Endometrium (tissue), 2 donors: ENCODE measurements around the gene CSNK1G2.

Source experiments
- FAIRE-seq: peaks from 2 replicates; lab custom pipeline; 2012; peaks lifted over from hg19 to GRCh38; lab: Jason Lieb, UNC
- donor health status: control.
- donor health status: control.

The CSNK1G2 gene

DNA sequence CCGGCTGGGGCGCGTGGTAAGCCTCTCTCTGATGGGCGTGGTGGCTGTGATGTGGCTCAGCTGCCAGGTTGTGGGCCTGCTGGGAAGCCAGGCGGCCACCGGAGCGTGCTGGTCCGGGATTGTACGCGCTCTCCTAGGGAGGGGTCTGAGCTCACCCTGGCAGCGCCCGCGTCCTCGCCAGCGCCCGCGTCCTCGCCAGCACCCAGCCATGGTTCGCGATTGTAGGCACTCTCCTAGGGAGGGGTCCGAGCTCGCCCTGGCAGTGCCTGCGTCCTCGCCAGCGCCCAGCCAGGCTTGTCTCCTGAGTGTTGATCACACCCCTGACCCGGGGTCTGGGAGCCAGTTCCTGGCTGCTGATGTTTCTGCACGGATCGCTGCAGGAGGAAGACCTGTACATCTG, 22.0 kb upstream of the CSNK1G2 start:
- FAIRE-seq, result no peak

DNA sequence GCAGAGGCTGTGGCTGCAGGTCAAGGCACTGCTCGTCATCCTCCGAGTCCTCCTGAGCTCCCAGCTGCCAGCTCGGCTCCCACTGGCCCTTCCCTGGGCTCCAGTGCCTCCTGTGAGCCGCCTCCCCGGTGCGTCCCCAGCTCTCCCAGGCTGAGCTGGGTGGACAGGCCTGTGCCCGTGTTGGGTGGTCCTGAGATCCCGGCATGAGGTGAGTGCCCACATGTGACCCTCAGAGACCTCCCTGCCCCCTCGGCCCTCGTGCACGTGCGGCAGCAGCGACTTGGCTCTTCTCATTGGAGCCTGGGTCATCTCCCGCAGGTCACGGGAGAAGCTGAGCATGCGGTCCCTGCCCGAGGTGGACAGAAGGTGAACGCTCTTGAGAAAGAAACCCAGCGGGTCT, 20.3 kb upstream of the CSNK1G2 start:
- FAIRE-seq, result no peak

GRCh38 chr19:1921326-1921725, 19.6 kb upstream of the CSNK1G2 start:
- no peak for FAIRE-seq

DNA sequence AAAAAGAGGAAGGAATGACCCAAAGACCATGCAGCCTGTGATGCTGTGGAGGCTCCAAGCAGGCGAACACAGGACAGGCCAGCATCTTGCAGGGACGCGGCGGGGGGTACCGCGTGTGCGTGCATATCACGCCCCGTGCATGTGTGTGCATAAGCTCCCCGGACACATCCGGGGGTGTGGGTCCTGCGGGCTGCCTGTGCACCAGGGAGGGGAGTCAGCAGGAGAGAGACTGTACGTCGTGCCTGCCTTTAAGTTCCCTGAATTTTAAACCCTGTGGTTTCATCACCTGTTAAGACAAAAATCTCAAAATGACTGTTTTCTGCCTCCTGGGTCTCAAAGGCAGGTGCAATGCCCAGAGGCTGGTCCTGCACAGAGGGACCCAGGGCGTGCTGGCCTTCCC, 19.1 kb upstream of the CSNK1G2 start:
- no peak for FAIRE-seq

- no peak for FAIRE-seq
These were observed 18.2 kb upstream of the CSNK1G2 start for GRCh38 chr19:1922803-1923202.

- no peak for FAIRE-seq
These were observed 17.7 kb upstream of the CSNK1G2 start for GRCh38 chr19:1923319-1923718.

DNA sequence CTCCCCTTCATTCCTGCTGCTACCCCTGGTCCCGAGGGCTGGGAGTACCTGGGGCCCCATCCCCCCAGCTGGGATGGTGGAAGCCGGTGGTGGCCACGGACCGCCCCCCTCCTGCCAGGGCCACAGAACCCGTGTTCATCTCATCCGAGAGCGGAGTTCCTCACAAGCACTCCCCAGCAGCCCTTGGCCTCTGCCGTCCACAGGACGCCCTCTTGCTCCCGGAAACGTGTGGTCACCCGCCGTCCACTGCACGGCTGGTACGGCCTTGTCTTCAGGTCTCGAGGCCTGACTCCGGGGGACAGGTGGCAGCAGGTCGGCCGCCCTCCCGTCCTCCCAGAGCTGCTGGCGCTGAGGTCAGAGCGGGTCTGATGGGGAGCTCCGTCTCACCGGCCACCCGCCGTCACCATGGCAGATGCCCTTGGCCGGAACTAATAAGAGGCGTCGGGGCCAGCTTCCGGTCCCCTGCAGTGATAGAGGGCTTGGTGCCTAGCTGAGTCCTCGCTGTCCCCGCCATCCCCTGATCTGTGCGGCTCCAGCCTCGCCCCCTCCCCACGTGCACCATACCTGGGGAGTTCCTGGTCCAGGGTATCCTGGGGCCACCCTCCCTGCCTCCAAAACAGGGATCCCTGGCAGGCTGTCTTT, 16.5 kb upstream of the CSNK1G2 start:
- no peak for FAIRE-seq

GRCh38 chr19:1925544-1925943, 15.4 kb upstream of the CSNK1G2 start:
- FAIRE-seq, result no peak

DNA sequence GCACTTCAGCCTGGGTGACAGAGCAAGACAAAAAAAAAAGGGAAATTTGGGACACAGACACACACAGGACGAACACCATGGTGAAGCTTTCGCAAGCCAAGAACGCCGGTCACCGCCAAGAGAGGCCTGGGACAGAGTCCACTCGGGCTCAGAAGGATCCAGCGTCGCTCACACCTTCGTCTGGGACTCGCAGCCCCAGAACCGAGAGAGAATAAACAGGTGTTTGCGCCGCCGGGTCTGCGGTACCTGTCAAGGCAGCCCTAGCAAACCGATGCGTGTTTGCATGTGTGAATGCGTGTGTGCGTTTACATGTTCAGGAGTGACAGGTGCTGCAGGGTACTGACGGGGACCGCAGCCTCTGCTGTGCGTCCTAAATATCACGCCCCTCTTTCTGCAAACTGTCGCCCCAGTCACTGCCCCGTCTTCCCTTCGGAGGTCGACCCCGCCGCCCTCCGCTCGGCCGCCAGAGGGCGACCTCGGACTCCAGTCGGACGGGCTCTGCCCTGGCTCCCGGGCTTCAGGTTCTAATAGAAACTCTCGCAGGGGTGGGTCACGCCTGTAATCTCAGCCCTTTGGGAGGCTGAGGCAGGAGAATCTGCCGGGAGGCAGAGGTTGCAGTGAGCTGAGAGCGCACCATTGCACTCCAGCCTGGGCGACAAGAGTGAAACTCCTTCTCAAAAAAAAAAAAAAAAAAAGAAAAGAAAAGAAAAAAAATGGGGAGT, 11.8 kb upstream of the CSNK1G2 start:
- FAIRE-seq, result no peak

- no peak for FAIRE-seq
These were observed 9.5 kb upstream of the CSNK1G2 start for GRCh38 chr19:1931445-1931844.

DNA sequence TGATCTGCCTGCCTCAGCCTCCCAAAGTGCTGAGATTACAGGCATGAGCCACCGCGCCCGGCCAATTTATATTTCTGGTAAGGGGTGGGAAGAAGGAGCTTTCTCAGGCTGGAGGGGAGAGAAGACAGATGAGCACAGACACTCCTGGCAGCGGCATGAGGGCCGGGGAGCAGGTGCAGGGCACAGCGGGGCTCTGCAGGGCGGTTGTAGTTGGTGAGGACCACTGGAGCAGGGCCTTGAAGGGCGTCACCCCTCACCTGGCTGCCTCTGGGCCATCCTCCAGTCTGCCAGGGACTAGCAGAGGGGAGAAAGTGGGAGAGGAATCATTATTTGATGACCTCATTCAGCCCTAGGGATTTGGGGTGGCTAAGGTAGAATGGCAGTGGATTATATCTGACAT, 8.6 kb upstream of the CSNK1G2 start:
- no peak for FAIRE-seq

DNA sequence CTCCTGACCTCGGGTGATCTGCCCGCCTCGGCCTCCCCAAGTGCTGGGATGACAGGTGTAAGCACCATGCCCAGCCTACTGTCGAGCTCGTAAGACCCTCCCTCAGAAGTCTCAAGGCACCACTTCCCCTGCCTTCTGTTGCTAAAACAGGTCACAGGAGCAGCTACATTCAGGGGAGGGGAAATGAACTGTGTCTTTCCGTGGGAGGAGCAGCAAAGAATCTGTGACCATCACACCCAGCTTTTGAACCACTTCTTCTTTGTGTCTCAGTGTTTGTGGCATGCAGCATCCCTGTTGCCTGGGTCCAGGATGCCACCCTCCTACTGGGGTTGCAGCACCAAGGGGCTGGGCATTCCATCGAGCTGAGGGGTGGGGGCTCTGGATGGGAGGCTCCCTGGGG, 7.7 kb upstream of the CSNK1G2 start:
- FAIRE-seq, result no peak

DNA sequence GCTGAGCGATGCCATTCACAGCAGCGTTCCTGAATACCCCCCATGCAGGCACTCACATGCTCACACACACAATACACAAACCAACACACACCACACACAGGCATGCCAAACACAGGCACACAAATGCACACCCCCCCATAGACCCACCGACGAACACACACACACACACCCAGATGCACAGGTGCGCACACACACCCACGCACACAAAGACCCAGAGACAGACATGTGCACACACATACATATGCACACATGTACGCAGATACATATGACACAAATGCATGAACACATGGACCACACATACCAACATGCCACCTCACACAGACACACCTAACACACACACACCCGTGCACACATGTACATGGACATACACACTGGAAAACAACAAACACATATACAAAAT, 7.0 kb upstream of the CSNK1G2 start:
- no peak for FAIRE-seq

DNA sequence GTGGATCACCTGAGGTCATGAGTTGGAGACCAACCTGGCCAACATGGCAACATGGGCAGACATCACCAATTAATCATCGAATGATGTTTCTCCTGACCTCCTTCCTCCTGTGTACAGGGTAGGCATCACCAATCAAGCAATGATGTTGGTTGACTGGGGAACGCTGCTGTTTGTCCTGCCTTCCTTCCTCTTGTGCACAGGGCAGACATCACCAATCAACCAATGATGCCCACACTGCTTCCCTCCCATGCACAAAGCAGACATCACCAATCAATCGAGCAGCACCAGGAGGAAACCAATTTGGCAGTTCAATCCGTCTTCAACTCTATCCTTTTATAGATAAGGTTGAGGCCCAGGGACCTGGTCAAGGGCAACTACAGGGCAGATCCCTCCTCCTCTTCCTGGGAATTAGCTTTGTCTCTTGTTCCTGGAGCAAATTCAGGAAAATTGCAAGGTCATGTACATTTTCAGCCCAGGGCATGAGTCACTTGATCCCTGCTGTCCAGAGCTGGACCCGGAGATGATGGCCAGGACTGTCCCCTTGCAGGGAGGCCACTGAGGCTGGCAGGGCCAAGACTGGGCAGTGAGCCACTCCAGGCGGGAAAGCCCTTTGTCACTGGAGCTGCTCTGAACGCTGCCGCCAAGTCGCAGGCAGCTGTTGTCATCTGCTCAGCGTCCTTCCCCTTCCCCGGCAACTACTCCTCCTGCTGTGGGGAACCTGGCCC, 5.3 kb upstream of the CSNK1G2 start:
- FAIRE-seq, result no peak

GRCh38 chr19:1936430-1936829, 4.5 kb upstream of the CSNK1G2 start:
- FAIRE-seq, result no peak

DNA sequence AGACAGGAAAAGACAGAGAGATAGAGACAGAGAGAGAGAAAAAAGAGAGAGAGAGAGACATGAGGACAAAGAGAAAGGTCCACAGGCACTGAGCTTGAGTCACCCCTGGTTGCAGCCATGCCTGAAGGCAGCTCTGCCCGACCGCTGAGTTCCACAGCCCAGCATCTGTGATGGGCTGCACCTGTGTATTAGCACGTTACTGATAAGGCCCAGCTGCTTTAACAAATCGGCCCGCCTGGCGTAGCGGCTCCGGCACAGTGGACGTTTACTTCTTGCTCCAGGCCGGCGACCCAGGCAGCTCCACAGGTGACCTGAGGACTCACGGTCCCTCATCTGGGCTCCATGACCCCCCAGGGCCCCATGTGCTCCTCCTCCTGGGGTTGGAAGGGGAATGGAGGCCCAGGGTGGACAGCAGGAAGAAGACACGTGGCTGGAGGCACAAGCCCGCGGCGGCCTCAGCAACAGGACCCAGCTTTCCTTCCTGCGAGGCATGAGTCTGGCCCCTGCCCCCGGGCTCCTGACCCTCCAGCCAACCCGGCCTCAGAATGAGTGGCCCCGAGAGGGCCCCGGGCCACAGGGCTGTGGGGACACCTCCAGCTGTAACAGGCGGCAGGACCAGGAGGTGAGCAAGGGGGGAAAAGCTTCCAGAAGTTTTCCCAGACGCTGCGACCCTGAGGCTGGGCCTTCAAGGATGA, 3.9 kb upstream of the CSNK1G2 start:
- FAIRE-seq, result no peak

DNA sequence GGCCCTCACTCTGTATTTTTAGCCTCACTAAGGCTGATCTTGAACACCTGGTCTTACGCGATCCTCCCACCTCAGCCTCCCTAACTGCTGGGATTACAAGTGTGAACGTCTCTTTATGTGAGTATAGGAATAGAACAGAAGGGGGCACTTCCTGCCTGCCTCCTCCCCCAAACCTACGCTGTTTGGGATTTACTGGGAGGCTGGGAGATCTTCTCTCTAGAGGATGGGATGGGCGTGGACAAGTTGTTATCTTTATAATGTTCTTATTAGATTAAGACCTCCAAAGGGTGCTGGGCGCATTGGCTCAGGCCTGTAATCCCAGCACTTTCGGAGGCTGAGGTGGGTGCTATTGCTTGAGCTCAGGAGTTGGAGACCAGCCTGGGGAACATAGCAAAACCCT, 2.9 kb upstream of the CSNK1G2 start:
- no peak for FAIRE-seq

DNA sequence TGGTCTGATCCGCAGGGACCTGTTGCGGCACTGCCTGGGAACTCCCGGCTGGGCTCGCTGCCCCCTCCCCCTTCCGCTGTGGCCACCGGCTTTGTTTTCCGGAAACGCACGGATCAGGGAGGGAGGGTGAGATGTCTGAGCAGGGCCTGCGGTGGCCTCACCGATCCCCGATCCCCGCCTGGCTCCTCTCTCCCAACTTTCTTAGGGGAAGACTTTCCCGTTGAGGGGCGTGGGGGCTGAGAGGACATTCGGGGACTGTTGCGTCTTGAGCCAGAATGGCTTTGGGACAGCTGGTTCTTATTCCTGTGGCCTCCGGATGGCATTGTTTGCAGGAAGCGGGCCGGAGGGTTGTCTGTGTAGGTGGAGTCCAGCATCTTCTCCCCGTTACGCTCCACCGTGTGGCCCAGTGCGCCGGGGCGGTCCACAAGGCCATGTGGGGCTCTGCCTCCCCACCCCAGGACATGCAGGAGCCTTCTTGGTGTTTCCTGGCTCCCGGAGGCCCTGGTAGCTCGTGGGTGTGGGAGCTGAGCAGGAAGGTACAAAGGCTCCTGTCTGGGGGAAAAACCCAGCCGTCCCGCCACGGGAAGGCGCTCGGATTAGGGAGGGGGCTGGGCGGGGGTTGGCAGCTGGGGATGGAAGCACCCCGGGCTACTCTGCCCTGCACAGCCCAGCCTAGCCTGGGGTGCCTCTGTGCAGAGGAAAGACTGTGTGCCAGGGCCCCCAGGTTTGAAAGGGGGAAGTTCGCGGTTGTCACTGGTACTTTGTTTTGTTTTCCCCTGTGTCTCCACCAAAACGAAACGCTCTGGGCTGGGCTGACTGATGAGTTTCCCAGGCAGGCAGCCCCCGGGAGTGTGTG, 1.3 kb downstream of the CSNK1G2 start:
- no peak for FAIRE-seq

DNA sequence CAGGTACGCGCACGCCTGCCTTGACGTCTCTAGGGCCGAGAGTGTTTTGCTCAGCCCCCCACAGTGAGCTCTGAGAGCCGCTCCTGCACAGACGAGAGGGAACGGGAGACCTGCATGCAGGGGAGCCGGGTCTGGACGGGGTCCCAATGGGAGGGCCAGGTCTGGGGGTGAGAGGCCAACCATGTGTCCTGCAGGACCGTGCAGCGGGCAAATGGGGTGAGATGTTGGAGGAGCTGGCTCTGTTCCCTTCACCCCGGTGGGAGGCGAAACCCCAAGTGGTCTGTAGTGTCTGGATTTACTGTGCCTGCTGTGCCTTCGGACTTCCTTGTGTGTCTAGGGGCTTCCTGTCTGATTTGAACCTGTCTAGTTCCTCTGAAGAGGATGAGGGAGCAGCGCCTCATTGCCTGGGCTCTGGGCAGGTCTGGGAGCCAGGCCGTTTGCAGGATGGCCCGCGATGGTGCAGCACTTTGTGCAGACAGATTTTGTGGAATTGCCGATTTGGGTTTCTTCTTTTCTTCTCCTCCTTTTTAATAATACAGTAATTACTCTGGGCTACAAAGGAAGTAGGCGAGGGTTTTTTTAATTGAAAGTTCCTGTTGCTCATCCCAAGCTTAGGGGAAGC, 2.1 kb downstream of the CSNK1G2 start:
- no peak for FAIRE-seq

- FAIRE-seq, result no peak
These were observed 2.7 kb downstream of the CSNK1G2 start for GRCh38 chr19:1943661-1944087.
